Testis (tissue), 2 donors: ENCODE results near the gene SMIM13.

ENCODE experiments used
- POLR2A ChIP-seq: fragments of 450-650 bp; IDR thresholded peaks from one replicate; pipeline ENCODE4 v1.6.1; 2017; ENCODE audit warnings: antibody characterized with exemption, mild to moderate bottlenecking, moderate library complexity
- TF ChIP-seq, protein P1 (sequence below), 3 experiments: fragments of 450-650 bp in 2 of 3; fragments of 200-600 bp in 1 of 3; sonication (generic) in 1 of 3; IDR thresholded peaks; one replicate each; pipeline ENCODE4 v1.5.1; 2016 to 2019; ENCODE audit warnings: antibody characterized with exemption in 3 of 3, mild to moderate bottlenecking in 2 of 3, moderate library complexity in 1 of 3

- TF ChIP-seq, protein P1, sequence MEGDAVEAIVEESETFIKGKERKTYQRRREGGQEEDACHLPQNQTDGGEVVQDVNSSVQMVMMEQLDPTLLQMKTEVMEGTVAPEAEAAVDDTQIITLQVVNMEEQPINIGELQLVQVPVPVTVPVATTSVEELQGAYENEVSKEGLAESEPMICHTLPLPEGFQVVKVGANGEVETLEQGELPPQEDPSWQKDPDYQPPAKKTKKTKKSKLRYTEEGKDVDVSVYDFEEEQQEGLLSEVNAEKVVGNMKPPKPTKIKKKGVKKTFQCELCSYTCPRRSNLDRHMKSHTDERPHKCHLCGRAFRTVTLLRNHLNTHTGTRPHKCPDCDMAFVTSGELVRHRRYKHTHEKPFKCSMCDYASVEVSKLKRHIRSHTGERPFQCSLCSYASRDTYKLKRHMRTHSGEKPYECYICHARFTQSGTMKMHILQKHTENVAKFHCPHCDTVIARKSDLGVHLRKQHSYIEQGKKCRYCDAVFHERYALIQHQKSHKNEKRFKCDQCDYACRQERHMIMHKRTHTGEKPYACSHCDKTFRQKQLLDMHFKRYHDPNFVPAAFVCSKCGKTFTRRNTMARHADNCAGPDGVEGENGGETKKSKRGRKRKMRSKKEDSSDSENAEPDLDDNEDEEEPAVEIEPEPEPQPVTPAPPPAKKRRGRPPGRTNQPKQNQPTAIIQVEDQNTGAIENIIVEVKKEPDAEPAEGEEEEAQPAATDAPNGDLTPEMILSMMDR (IDR thresholded peaks at IDR 0.05): no peak
- no peak for TF ChIP-seq POLR2A
Measured at GRCh38 chr6:11067348-11067747, 26.3 kb upstream of the SMIM13 start.
